ENCODE measurements around the gene PPY.

PPY gene

DNA sequence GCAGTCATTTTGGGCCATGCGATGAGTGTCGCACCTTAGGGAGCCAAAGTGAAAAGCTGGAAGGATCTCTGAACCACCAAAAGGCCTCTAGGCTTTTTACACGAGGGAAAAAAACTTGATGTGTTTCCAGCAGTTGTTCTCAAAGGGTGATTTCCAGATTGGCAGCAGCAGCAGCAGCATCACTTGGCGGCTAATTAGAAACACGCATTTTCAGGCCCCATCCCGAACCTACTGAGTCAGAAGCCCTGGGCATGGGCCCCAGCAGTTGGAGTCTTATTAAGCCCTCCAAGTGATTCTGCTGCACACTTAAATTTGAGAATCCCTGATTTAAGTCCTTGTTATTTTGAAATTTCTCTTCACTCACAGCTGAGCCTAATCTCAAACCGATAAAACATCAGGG is 36.7 kb upstream of the PPY start:
- no peak overlapping the region for H2AFZ ChIP-seq (ENCODE audit: low read depth, low read length)
- no peaks in the 10 kb centered on the region for H3K79me2 ChIP-seq (ENCODE audit: insufficient read depth, low read length)
- H3K9me3 ChIP-seq (ENCODE audit: insufficient read depth, low read length, severe bottlenecking), result no peaks in the 10 kb centered on the region
- no peak overlapping the region for H3K4me3 ChIP-seq (ENCODE audit: low read depth in 1 of 2, low read length in 2 of 2)
- no peak overlapping the region for H3K4me2 ChIP-seq (ENCODE audit: insufficient read depth, low read length)
- H3K27me3 ChIP-seq (ENCODE audit: insufficient read depth, low read length, poor library complexity), result no peaks in the 10 kb centered on the region
- no peaks in the 10 kb centered on the region for H3K4me1 ChIP-seq (ENCODE audit: insufficient read depth, low read length)
- no peak overlapping the region for H3K9ac ChIP-seq (ENCODE audit: low read depth, low read length)
- TF ChIP-seq, protein P1, sequence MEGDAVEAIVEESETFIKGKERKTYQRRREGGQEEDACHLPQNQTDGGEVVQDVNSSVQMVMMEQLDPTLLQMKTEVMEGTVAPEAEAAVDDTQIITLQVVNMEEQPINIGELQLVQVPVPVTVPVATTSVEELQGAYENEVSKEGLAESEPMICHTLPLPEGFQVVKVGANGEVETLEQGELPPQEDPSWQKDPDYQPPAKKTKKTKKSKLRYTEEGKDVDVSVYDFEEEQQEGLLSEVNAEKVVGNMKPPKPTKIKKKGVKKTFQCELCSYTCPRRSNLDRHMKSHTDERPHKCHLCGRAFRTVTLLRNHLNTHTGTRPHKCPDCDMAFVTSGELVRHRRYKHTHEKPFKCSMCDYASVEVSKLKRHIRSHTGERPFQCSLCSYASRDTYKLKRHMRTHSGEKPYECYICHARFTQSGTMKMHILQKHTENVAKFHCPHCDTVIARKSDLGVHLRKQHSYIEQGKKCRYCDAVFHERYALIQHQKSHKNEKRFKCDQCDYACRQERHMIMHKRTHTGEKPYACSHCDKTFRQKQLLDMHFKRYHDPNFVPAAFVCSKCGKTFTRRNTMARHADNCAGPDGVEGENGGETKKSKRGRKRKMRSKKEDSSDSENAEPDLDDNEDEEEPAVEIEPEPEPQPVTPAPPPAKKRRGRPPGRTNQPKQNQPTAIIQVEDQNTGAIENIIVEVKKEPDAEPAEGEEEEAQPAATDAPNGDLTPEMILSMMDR (IDR thresholded peaks at IDR 0.05; ENCODE audit: borderline replicate concordance, extremely low read depth, low read length, poor library complexity, severe bottlenecking), result no peak
- no peak for TF ChIP-seq EZH2 (IDR thresholded peaks at IDR 0.05; ENCODE audit: borderline replicate concordance, low read depth, low read length, severe bottlenecking)
- H4K20me1 ChIP-seq (ENCODE audit: insufficient read depth, low read length), result no peaks in the 10 kb centered on the region
- DNase-seq (no peak), ATAC-seq (ENCODE audit: insufficient read depth, low read depth) (no peak)
- no peak overlapping the region for H3K27ac ChIP-seq (ENCODE audit: low read length)
- H3K36me3 ChIP-seq (ENCODE audit: insufficient read depth, low read length), result no peaks in the 10 kb centered on the region

DNA sequence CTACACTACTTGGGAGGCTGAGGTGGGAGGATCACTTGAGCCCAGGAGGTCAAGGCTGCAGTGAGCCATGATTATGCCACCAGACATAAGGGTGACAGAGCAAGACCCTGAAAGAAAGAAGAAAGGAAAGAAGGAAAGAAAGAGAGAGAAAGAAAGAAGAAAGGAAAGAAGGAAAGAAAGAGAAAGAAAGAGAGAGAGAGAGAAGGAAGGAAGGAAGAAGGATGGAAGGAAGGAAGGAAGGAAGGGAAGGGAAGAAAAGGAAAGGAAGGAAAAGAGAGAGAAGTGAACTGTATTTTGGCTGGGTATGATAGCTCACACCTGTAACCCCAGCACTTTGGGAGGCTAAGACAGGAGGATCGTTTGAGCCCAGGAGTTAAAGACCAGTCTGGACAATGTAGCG is 35.8 kb upstream of the PPY start:
- no peak overlapping the region for H3K9ac ChIP-seq (ENCODE audit: low read depth, low read length)
- H4K20me1 ChIP-seq (ENCODE audit: insufficient read depth, low read length), result no peaks in the 10 kb centered on the region
- no peak for DNase-seq
- ATAC-seq (ENCODE audit: insufficient read depth, low read depth), result no peak
- H3K4me1 ChIP-seq (ENCODE audit: insufficient read depth, low read length), result no peaks in the 10 kb centered on the region
- no peak overlapping the region for H3K4me2 ChIP-seq (ENCODE audit: insufficient read depth, low read length)
- no peaks in the 10 kb centered on the region for H3K36me3 ChIP-seq (ENCODE audit: insufficient read depth, low read length)
- H3K4me3 ChIP-seq (ENCODE audit: low read depth in 1 of 2, low read length in 2 of 2), result no peak overlapping the region
- H3K27ac ChIP-seq (ENCODE audit: low read length), result no peak overlapping the region
- no peaks in the 10 kb centered on the region for H3K79me2 ChIP-seq (ENCODE audit: insufficient read depth, low read length)
- TF ChIP-seq EZH2 (IDR thresholded peaks at IDR 0.05; ENCODE audit: borderline replicate concordance, low read depth, low read length, severe bottlenecking), result no peak
- TF ChIP-seq, protein P1 (IDR thresholded peaks at IDR 0.05; ENCODE audit: borderline replicate concordance, extremely low read depth, low read length, poor library complexity, severe bottlenecking), result no peak
- no peaks in the 10 kb centered on the region for H3K27me3 ChIP-seq (ENCODE audit: insufficient read depth, low read length, poor library complexity)
- H2AFZ ChIP-seq (ENCODE audit: low read depth, low read length), result no peak overlapping the region
- no peaks in the 10 kb centered on the region for H3K9me3 ChIP-seq (ENCODE audit: insufficient read depth, low read length, severe bottlenecking)

DNA sequence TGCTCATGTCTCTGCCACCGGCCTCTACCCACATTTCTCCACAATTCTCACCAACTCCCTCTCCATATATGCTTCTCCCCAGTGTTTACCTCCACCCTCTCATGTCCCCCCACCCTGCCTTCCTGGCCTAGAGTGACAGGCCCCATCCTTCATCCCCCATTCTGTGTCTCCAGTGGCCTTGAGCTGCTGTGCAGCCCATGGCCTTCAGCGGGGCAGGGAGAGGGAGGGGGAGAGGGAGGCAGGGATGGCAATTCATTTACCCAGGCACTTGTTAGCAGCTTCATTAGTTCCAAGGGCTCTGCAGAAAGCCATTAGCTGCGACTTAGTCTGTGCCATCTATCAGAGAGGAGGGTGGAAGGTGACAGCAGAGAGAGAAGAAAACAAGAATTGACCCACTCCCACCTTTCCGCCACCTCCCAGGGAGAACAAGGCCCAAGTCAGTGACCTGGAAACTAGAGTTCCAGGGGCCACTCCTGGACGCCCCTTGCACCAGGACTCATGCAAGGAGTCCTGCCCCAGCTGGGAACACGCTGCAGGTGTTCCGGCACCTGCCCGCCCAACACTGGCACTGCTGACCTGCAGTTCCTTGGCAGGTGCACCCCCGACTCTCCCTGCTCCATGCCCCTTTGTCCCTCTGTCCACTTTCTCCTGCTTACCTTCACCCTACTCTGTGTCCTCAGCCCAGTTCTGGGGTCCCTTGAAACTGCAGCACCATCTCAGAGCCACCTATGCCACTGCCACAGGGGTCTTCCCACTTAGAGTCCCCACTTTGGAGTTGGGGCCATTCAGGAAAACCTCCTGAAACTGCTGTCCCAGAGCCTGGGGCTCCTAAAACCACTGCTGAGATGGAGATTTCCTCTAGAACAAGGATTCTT is 34.9 kb upstream of the PPY start:
- ATAC-seq (ENCODE audit: insufficient read depth, low read depth), result no peak
- no peaks in the 10 kb centered on the region for H3K4me1 ChIP-seq (ENCODE audit: insufficient read depth, low read length)

More for the DNA sequence above, 34.9 kb upstream of the PPY start:
- Histone ChIP-seq H4K20me1 (ENCODE audit: insufficient read depth, low read length) (no peaks in the 10 kb centered on the region), H3K79me2 (ENCODE audit: insufficient read depth, low read length) (no peaks in the 10 kb centered on the region), H3K27ac (ENCODE audit: low read length) (no peak overlapping the region), H3K9ac (ENCODE audit: low read depth, low read length) (no peak overlapping the region), H2AFZ (ENCODE audit: low read depth, low read length) (no peak overlapping the region), H3K36me3 (ENCODE audit: insufficient read depth, low read length) (no peaks in the 10 kb centered on the region), H3K4me3 (ENCODE audit: low read depth in 1 of 2, low read length in 2 of 2) (no peak overlapping the region), H3K9me3 (ENCODE audit: insufficient read depth, low read length, severe bottlenecking) (no peaks in the 10 kb centered on the region), H3K4me2 (ENCODE audit: insufficient read depth, low read length) (no peak overlapping the region), H3K27me3 (ENCODE audit: insufficient read depth, low read length, poor library complexity) (no peaks in the 10 kb centered on the region)
- TF ChIP-seq, protein P1 (IDR thresholded peaks at IDR 0.05; ENCODE audit: borderline replicate concordance, extremely low read depth, low read length, poor library complexity, severe bottlenecking), result no peak
- no peak for TF ChIP-seq EZH2 (IDR thresholded peaks at IDR 0.05; ENCODE audit: borderline replicate concordance, low read depth, low read length, severe bottlenecking)
- DNase-seq, result no peak
